ENCODE measurements around the gene MAGI1. TPM values are rescaled to one million over a fixed set of nuclear protein-coding genes. Genes with fewer than 3 reads are reported as not detected.

MAGI1 gene
- total and polyA plus RNA-seq, 2 donors (not counting 1 experiment from before 2014, with no cell fraction given): 15.7 to 23.7 TPM

- peaks cover 2% of the 10 kb centered on the region for H3K4me1 ChIP-seq (ENCODE audit: control insufficient read depth, extremely low read depth, insufficient read depth, low read length)
- TF ChIP-seq CTCF (conservative IDR thresholded peaks at IDR 0.05 in 1 of 2, IDR thresholded peaks at IDR 0.05 in 1 of 2; ENCODE audit: low read depth in 1 of 2, low read length in 2 of 2) (no peak), EZH2 (IDR thresholded peaks at IDR 0.05; ENCODE audit: low read length, missing control alignments) (no peak)
- H3K27ac ChIP-seq (ENCODE audit: insufficient read depth, low read length): no peak overlapping the region
- no peak overlapping the region for H3K9ac ChIP-seq (ENCODE audit: insufficient read depth, low read length)
- no peaks in the 10 kb centered on the region for H3K9me3 ChIP-seq (ENCODE audit: control insufficient read depth, insufficient read depth, low read depth, low read length)
- no peaks in the 10 kb centered on the region for H3K79me2 ChIP-seq (ENCODE audit: control insufficient read depth, insufficient read depth, low read length)
- no peaks in the 10 kb centered on the region for H4K20me1 ChIP-seq (ENCODE audit: control insufficient read depth, extremely low read depth, insufficient read depth, low read length)
- no peak overlapping the region for H3K4me2 ChIP-seq (ENCODE audit: extremely low read depth, insufficient read depth, low read length)
- no peaks in the 10 kb centered on the region for H3K27me3 ChIP-seq (ENCODE audit: control insufficient read depth, insufficient read depth, low read length)
- H3K4me3 ChIP-seq (replicated peaks in 1 of 4; ENCODE audit: control extremely low read depth in 1 of 4, insufficient read depth in 1 of 4, low read depth in 3 of 4, low read length in 4 of 4): no peak overlapping the region
- H2AFZ ChIP-seq (ENCODE audit: low read length): no peak overlapping the region
- H3K36me3 ChIP-seq (ENCODE audit: control insufficient read depth, insufficient read depth, low read length): no peaks in the 10 kb centered on the region
- no peak for DNase-seq (ENCODE audit: low read depth in 2 of 2)
Observed at GRCh38 chr3:65779390-65779789, 259.3 kb downstream of the MAGI1 start.

- Histone ChIP-seq H3K9me3 (ENCODE audit: control insufficient read depth, insufficient read depth, low read depth, low read length) (no peaks in the 10 kb centered on the region), H3K79me2 (ENCODE audit: control insufficient read depth, insufficient read depth, low read length) (no peaks in the 10 kb centered on the region), H3K4me3 (replicated peaks in 1 of 4; ENCODE audit: control extremely low read depth in 1 of 4, insufficient read depth in 1 of 4, low read depth in 3 of 4, low read length in 4 of 4) (no peak overlapping the region), H3K36me3 (ENCODE audit: control insufficient read depth, insufficient read depth, low read length) (no peaks in the 10 kb centered on the region), H4K20me1 (ENCODE audit: control insufficient read depth, extremely low read depth, insufficient read depth, low read length) (no peaks in the 10 kb centered on the region), H3K27me3 (ENCODE audit: control insufficient read depth, insufficient read depth, low read length) (no peaks in the 10 kb centered on the region), H2AFZ (ENCODE audit: low read length) (no peak overlapping the region), H3K27ac (ENCODE audit: insufficient read depth, low read length) (no peak overlapping the region), H3K9ac (ENCODE audit: insufficient read depth, low read length) (no peak overlapping the region), H3K4me2 (ENCODE audit: extremely low read depth, insufficient read depth, low read length) (no peak overlapping the region), H3K4me1 (ENCODE audit: control insufficient read depth, extremely low read depth, insufficient read depth, low read length) (peaks cover 2% of the 10 kb centered on the region)
- TF ChIP-seq CTCF (conservative IDR thresholded peaks at IDR 0.05 in 1 of 2, IDR thresholded peaks at IDR 0.05 in 1 of 2; ENCODE audit: low read depth in 1 of 2, low read length in 2 of 2): no peak
- TF ChIP-seq EZH2 (IDR thresholded peaks at IDR 0.05; ENCODE audit: low read length, missing control alignments): no peak
- DNase-seq (ENCODE audit: low read depth in 2 of 2): peak in 1 of 2 donors; percentile 67
Observed at GRCh38 chr3:65778968-65779367, 259.8 kb downstream of the MAGI1 start.

GRCh38 chr3:65777050-65777449 lies 261.7 kb downstream of the MAGI1 start:
- Histone ChIP-seq H4K20me1 (ENCODE audit: control insufficient read depth, extremely low read depth, insufficient read depth, low read length) (no peaks in the 10 kb centered on the region), H3K27ac (ENCODE audit: insufficient read depth, low read length) (no peak overlapping the region), H2AFZ (ENCODE audit: low read length) (no peak overlapping the region), H3K4me1 (ENCODE audit: control insufficient read depth, extremely low read depth, insufficient read depth, low read length) (peaks cover 2% of the 10 kb centered on the region), H3K79me2 (ENCODE audit: control insufficient read depth, insufficient read depth, low read length) (no peaks in the 10 kb centered on the region), H3K27me3 (ENCODE audit: control insufficient read depth, insufficient read depth, low read length) (no peaks in the 10 kb centered on the region), H3K36me3 (ENCODE audit: control insufficient read depth, insufficient read depth, low read length) (no peaks in the 10 kb centered on the region), H3K9ac (ENCODE audit: insufficient read depth, low read length) (no peak overlapping the region), H3K9me3 (ENCODE audit: control insufficient read depth, insufficient read depth, low read depth, low read length) (no peaks in the 10 kb centered on the region), H3K4me3 (replicated peaks in 1 of 4; ENCODE audit: control extremely low read depth in 1 of 4, insufficient read depth in 1 of 4, low read depth in 3 of 4, low read length in 4 of 4) (no peak overlapping the region), H3K4me2 (ENCODE audit: extremely low read depth, insufficient read depth, low read length) (no peak overlapping the region)
- no peak for DNase-seq (ENCODE audit: low read depth in 2 of 2)
- TF ChIP-seq CTCF (conservative IDR thresholded peaks at IDR 0.05 in 1 of 2, IDR thresholded peaks at IDR 0.05 in 1 of 2; ENCODE audit: low read depth in 1 of 2, low read length in 2 of 2) (no peak), EZH2 (IDR thresholded peaks at IDR 0.05; ENCODE audit: low read length, missing control alignments) (no peak)
